KOPT-K1 (cell line): ENCODE measurements around the gene KLF12.
A peak's percentile ranks its signal among the peaks of the same experiment; 100 is the strongest.

Experiments used
- H3K27ac ChIP-seq: fragments of 200-600 bp; sonication (generic); 2 replicates; pipeline ENCODE4 v1.5.1; 2016; ENCODE audit warnings: antibody characterized with exemption, mild to moderate bottlenecking, low read depth, low read length; ENCODE audit not compliant: poor library complexity, severe bottlenecking
- H3K36me3 ChIP-seq: fragments of 200-600 bp; sonication (generic); 2 replicates; pipeline ENCODE4 v1.5.1; 2017; ENCODE audit warnings: antibody characterized with exemption, mild to moderate bottlenecking, low read length, moderate library complexity; ENCODE audit not compliant: insufficient read depth
- H3K9me3 ChIP-seq: fragments of 200-600 bp; sonication (generic); 2 replicates; pipeline ENCODE4 v1.5.1; 2017; ENCODE audit warnings: antibody characterized with exemption, low read length, mild to moderate bottlenecking; ENCODE audit not compliant: insufficient read depth, poor library complexity, severe bottlenecking

Gene KLF12

GRCh38 chr13:74102691-74103090 is 31.5 kb downstream of the KLF12 start:
- H3K9me3 ChIP-seq = peaks cover 19% of the 10 kb centered on the region
- no peak overlapping the region for H3K27ac ChIP-seq

GRCh38 chr13:74101436-74101835 is 32.8 kb downstream of the KLF12 start:
- H3K27ac ChIP-seq = no peak overlapping the region
- H3K36me3 ChIP-seq = no peaks in the 10 kb centered on the region; the same call in 1 of the 2 replicates
- peaks cover 14% of the 10 kb centered on the region for H3K9me3 ChIP-seq

More at GRCh38 chr13:74102691-74103090, 31.5 kb downstream of the KLF12 start:
- H3K36me3 ChIP-seq = no peaks in the 10 kb centered on the region; the same call in 1 of the 2 replicates

GRCh38 chr13:74098077-74098476 is 36.1 kb downstream of the KLF12 start:
- H3K36me3 ChIP-seq = no peaks in the 10 kb centered on the region; the same call in 1 of the 2 replicates
- H3K9me3 ChIP-seq = peaks cover 14% of the 10 kb centered on the region
- H3K27ac ChIP-seq = no peak overlapping the region

- H3K9me3 ChIP-seq = peaks cover 9% of the 10 kb centered on the region
- no peak overlapping the region for H3K27ac ChIP-seq
- no peaks in the 10 kb centered on the region for H3K36me3 ChIP-seq
These were observed 37.1 kb downstream of the KLF12 start for GRCh38 chr13:74097116-74097515.

GRCh38 chr13:74093691-74094090 is 40.5 kb downstream of the KLF12 start:
- Histone ChIP-seq H3K27ac (no peak overlapping the region), H3K9me3 (no peaks in the 10 kb centered on the region), H3K36me3 (no peaks in the 10 kb centered on the region)

GRCh38 chr13:74092711-74093110 is 41.5 kb downstream of the KLF12 start:
- Histone ChIP-seq H3K27ac (peak overlapping the region; percentile 3), H3K9me3 (no peaks in the 10 kb centered on the region), H3K36me3 (no peaks in the 10 kb centered on the region)

- Histone ChIP-seq H3K9me3 (no peaks in the 10 kb centered on the region), H3K36me3 (no peaks in the 10 kb centered on the region), H3K27ac (peak overlapping the region; percentile 65)
These were observed 43.2 kb downstream of the KLF12 start for GRCh38 chr13:74090869-74091605.

- H3K36me3 ChIP-seq = no peaks in the 10 kb centered on the region
These were observed 43.8 kb downstream of the KLF12 start for GRCh38 chr13:74090397-74090796.

GRCh38 chr13:74087357-74087756 is 46.8 kb downstream of the KLF12 start:
- H3K27ac ChIP-seq = no peak overlapping the region
- H3K36me3 ChIP-seq = no peaks in the 10 kb centered on the region
- H3K9me3 ChIP-seq = no peaks in the 10 kb centered on the region

More at GRCh38 chr13:74090397-74090796, 43.8 kb downstream of the KLF12 start:
- H3K27ac ChIP-seq = peak overlapping the region; percentile 65
- no peaks in the 10 kb centered on the region for H3K9me3 ChIP-seq
